Osteoblast (primary cell): ENCODE results near the gene LTA4H. TPM values are rescaled to one million over a fixed set of nuclear protein-coding genes. Genes with fewer than 3 reads are reported as not detected.
A peak's percentile ranks its signal among the peaks of the same experiment; 100 is the strongest.

ENCODE experiments used
- DNase-seq: peaks from one replicate; pipeline ENCODE4 v3.0.0; 2011; ENCODE audit warnings: low spot score, mixed read lengths; ENCODE audit not compliant: insufficient read length; ENCODE audit errors: missing footprints
- H2AFZ ChIP-seq: 2 replicates; pipeline ENCODE4 v1.6.0; 2011; ENCODE audit warnings: mild to moderate bottlenecking, low read length
- H3K27ac ChIP-seq: 2 replicates; pipeline ENCODE4 v1.5.1; 2011; ENCODE audit warnings: mild to moderate bottlenecking, low read depth, low read length, moderate library complexity
- H3K27me3 ChIP-seq: 2 replicates; pipeline ENCODE4 v1.6.0; 2012; ENCODE audit warnings: mild to moderate bottlenecking, control low read depth, inconsistent platforms, low read length, moderate library complexity; ENCODE audit not compliant: insufficient read depth
- H3K36me3 ChIP-seq: 2 replicates; pipeline ENCODE4 v1.5.1; 2011; ENCODE audit warnings: mild to moderate bottlenecking, low read length, control low read depth, moderate library complexity; ENCODE audit not compliant: insufficient read depth
- H3K4me1 ChIP-seq: 2 replicates; pipeline ENCODE4 v1.5.1; 2011; ENCODE audit warnings: mild to moderate bottlenecking, low read length, control low read depth, moderate library complexity; ENCODE audit not compliant: insufficient read depth
- H3K4me2 ChIP-seq: 2 replicates; pipeline ENCODE4 v1.6.0; 2011; ENCODE audit warnings: mild to moderate bottlenecking, low read length; ENCODE audit not compliant: insufficient read depth
- H3K4me3 ChIP-seq: fragments of 200-600 bp; sonication (generic); 3 replicates; pipeline ENCODE4 v1.5.1; 2012; ENCODE audit warnings: mild to moderate bottlenecking, low read length, inconsistent platforms; ENCODE audit not compliant: insufficient read depth
- H3K79me2 ChIP-seq: 2 replicates; pipeline ENCODE4 v1.6.0; 2012; ENCODE audit warnings: mild to moderate bottlenecking, low read length, control low read depth, inconsistent platforms; ENCODE audit not compliant: insufficient read depth
- H3K9me3 ChIP-seq: 2 replicates; pipeline ENCODE4 v1.5.1; 2011; ENCODE audit warnings: low read depth, low read length, control low read depth
- H4K20me1 ChIP-seq: 2 replicates; pipeline ENCODE4 v1.6.0; 2012; ENCODE audit warnings: mild to moderate bottlenecking, low read length, control low read depth; ENCODE audit not compliant: insufficient read depth
- total RNA-seq: library from RNA; depleted of rRNA; stranded (reverse); fragments of >200 nt; gene quantifications from 2 replicates; pipeline ENCODE4 v1.2.3, GENCODE V29; 2012
- TF ChIP-seq, protein P1 (sequence below): IDR thresholded peaks from 2 replicates; pipeline ENCODE4 v1.5.1; 2011; ENCODE audit warnings: mild to moderate bottlenecking, low read depth, low read length, moderate library complexity; ENCODE audit errors: extremely low read depth

LTA4H gene
- total RNA-seq, 1 donor, result 73.8 TPM

DNA sequence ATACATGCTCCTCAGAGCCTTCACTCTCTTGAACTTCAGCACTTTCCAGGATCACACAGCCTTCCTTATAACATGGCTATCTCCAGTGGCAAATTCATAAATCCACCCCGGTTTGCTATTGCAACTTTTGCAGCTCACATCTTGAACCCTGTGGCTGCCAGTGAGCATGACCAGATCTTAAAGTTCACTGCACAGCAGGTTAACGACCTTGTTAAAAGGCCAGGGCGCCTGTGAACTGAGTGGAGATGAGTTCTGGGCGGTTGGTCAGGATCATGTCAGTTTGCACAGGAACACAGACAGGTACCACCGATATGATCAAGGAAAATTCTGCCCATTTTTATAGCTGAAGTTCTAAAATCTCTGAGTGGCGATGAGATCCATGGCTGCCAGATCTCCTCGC, 24.7 kb upstream of the LTA4H start:
- no peaks in the 10 kb centered on the region for H3K27me3 ChIP-seq
- no peak overlapping the region for H3K4me3 ChIP-seq
- H3K36me3 ChIP-seq, result no peaks in the 10 kb centered on the region
- TF ChIP-seq, protein P1, sequence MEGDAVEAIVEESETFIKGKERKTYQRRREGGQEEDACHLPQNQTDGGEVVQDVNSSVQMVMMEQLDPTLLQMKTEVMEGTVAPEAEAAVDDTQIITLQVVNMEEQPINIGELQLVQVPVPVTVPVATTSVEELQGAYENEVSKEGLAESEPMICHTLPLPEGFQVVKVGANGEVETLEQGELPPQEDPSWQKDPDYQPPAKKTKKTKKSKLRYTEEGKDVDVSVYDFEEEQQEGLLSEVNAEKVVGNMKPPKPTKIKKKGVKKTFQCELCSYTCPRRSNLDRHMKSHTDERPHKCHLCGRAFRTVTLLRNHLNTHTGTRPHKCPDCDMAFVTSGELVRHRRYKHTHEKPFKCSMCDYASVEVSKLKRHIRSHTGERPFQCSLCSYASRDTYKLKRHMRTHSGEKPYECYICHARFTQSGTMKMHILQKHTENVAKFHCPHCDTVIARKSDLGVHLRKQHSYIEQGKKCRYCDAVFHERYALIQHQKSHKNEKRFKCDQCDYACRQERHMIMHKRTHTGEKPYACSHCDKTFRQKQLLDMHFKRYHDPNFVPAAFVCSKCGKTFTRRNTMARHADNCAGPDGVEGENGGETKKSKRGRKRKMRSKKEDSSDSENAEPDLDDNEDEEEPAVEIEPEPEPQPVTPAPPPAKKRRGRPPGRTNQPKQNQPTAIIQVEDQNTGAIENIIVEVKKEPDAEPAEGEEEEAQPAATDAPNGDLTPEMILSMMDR, result no peak
- H4K20me1 ChIP-seq, result no peaks in the 10 kb centered on the region
- no peak overlapping the region for H3K27ac ChIP-seq
- no peaks in the 10 kb centered on the region for H3K9me3 ChIP-seq
- no peak for DNase-seq
- no peaks in the 10 kb centered on the region for H3K79me2 ChIP-seq
- H3K4me2 ChIP-seq, result no peak overlapping the region
- H3K4me1 ChIP-seq, result no peaks in the 10 kb centered on the region
- H2AFZ ChIP-seq, result peak overlapping the region; percentile 37

DNA sequence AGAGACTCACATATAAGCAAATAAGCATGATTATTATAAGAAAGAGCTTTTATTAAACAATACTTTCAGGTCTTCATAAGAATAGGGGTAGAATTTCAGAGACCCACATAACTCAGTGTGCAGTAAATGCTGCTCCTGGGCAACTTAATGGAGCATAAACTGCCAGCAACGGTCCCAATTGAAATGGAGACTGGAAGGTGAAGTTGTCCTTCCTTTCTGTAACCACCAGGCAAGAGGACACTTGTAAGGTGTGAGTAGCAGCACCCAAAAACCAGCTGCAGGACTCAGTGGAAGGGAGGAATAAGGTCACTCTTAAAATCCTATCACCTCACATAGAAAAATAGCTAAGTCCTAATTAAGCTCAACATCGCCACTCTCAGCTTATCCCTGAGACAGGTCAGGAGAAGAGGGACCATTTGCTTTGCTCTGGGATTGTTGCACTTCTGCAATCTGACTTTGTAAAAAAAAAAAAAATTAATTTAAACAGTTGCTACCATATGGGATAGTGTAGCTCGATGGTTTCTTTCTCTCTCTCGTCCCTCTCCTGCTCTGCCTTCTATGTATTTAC, 22.7 kb upstream of the LTA4H start:
- peak; percentile 15 for DNase-seq
- H4K20me1 ChIP-seq, result no peaks in the 10 kb centered on the region
- TF ChIP-seq, protein P1, result peak; percentile 4
- H3K9me3 ChIP-seq, result no peaks in the 10 kb centered on the region
- no peak overlapping the region for H3K4me2 ChIP-seq
- no peak overlapping the region for H3K27ac ChIP-seq
- no peaks in the 10 kb centered on the region for H3K27me3 ChIP-seq
- H3K4me3 ChIP-seq, result no peak overlapping the region
- H3K4me1 ChIP-seq, result no peaks in the 10 kb centered on the region
- no peaks in the 10 kb centered on the region for H3K36me3 ChIP-seq
- no peak overlapping the region for H2AFZ ChIP-seq
- H3K79me2 ChIP-seq, result no peaks in the 10 kb centered on the region

DNA sequence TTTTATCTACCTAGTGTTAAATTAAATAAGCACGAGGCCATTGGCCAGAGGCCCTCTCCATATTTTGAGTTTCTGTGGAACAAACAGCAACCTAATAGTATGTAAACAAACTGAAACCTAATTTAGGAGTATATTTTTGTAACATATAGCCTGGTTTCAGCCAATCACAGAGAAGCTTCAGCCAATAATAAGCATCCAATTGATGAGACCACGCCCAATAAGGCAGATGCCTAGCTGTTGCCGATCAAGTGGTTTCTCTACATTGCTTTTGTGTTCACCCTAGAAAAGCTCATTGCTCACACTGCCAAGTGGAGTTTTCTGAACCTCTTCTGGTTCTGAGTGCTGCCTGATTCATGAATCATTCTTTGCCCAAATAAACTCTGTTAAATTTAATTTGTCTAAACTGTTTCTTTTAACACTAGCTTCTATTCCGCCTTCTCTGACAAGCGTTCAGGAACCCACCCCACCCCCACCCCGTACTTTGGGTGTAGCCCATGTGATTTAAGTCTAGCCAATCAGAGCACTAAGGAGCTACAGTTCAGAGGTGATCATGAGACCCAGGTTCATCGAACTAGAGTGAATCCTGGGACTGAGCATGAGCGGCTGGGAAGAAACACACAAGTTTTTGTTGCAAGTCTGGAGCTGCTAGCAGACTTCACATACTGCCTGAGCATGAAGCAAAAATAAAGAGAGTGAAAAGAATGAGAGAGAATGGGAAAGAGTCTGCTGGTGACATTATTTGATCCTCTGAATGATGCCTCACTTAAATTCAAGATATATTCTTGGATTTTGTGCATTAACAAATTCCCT, 21.5 kb upstream of the LTA4H start:
- no peaks in the 10 kb centered on the region for H3K36me3 ChIP-seq
- H3K9me3 ChIP-seq, result no peaks in the 10 kb centered on the region
- H3K4me3 ChIP-seq, result no peak overlapping the region
- TF ChIP-seq, protein P1, result no peak
- H3K27me3 ChIP-seq, result no peaks in the 10 kb centered on the region
- H2AFZ ChIP-seq, result no peak overlapping the region
- H4K20me1 ChIP-seq, result no peaks in the 10 kb centered on the region
- no peak overlapping the region for H3K27ac ChIP-seq
- H3K4me2 ChIP-seq, result no peak overlapping the region
- peak; percentile 65 for DNase-seq
- H3K4me1 ChIP-seq, result no peaks in the 10 kb centered on the region
- H3K79me2 ChIP-seq, result no peaks in the 10 kb centered on the region

DNA sequence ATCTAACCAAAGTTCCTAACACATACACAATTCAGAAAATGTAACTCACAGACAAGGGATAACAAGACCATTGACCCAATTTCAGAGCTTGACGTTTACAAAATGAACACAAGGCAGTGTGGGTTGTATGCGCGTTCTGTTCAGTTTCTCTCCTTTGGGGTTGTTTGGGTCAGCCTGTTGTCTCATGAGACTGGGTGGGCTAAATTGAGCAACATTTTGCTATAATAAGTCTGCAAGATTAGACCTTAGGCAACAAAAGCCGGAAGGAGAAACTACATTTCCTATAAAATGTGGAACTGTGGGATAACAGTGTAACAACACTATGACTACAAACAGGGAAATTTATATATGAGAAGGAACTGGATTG, 18.8 kb upstream of the LTA4H start:
- H3K4me3 ChIP-seq, result no peak overlapping the region
- no peak overlapping the region for H3K4me2 ChIP-seq
- H3K79me2 ChIP-seq, result no peaks in the 10 kb centered on the region
- H3K27ac ChIP-seq, result no peak overlapping the region
- DNase-seq, result no peak
- H2AFZ ChIP-seq, result peak overlapping the region; percentile 30
- H4K20me1 ChIP-seq, result no peaks in the 10 kb centered on the region
- no peaks in the 10 kb centered on the region for H3K9me3 ChIP-seq
- TF ChIP-seq, protein P1, result no peak
- no peaks in the 10 kb centered on the region for H3K27me3 ChIP-seq
- no peaks in the 10 kb centered on the region for H3K36me3 ChIP-seq
- H3K4me1 ChIP-seq, result no peaks in the 10 kb centered on the region
